ENCODE results near the gene VGLL2. TPM values are rescaled to one million over a fixed set of nuclear protein-coding genes. Genes with fewer than 3 reads are reported as not detected.

VGLL2 gene
- total and polyA plus RNA-seq, 2 donors (not counting 1 experiment from before 2014, with no cell fraction given): not detected

- Histone ChIP-seq H3K4me2 (ENCODE audit: extremely low read depth, insufficient read depth, low read length) (no peak overlapping the region), H3K4me1 (ENCODE audit: control insufficient read depth, extremely low read depth, insufficient read depth, low read length) (peaks cover 3% of the 10 kb centered on the region), H3K9ac (ENCODE audit: insufficient read depth, low read length) (no peak overlapping the region), H3K4me3 (replicated peaks in 1 of 4; ENCODE audit: control extremely low read depth in 1 of 4, insufficient read depth in 1 of 4, low read depth in 3 of 4, low read length in 4 of 4) (no peak overlapping the region), H2AFZ (ENCODE audit: low read length) (no peak overlapping the region), H3K79me2 (ENCODE audit: control insufficient read depth, insufficient read depth, low read length) (no peaks in the 10 kb centered on the region), H3K27ac (ENCODE audit: insufficient read depth, low read length) (no peak overlapping the region), H3K27me3 (ENCODE audit: control insufficient read depth, insufficient read depth, low read length) (peaks cover 47% of the 10 kb centered on the region), H4K20me1 (ENCODE audit: control insufficient read depth, extremely low read depth, insufficient read depth, low read length) (no peaks in the 10 kb centered on the region), H3K9me3 (ENCODE audit: control insufficient read depth, insufficient read depth, low read depth, low read length) (no peaks in the 10 kb centered on the region), H3K36me3 (ENCODE audit: control insufficient read depth, insufficient read depth, low read length) (no peaks in the 10 kb centered on the region)
- DNase-seq (ENCODE audit: low read depth in 2 of 2): no peak
- TF ChIP-seq EZH2 (IDR thresholded peaks at IDR 0.05; ENCODE audit: low read length, missing control alignments): peak; percentile 30
- no peak for TF ChIP-seq CTCF (conservative IDR thresholded peaks at IDR 0.05 in 1 of 2, IDR thresholded peaks at IDR 0.05 in 1 of 2; ENCODE audit: low read depth in 1 of 2, low read length in 2 of 2)
Observed at GRCh38 chr6:117262799-117263198, 2.6 kb upstream of the VGLL2 start.

- no peaks in the 10 kb centered on the region for H3K9me3 ChIP-seq (ENCODE audit: control insufficient read depth, insufficient read depth, low read depth, low read length)
- H3K4me3 ChIP-seq (replicated peaks in 1 of 4; ENCODE audit: control extremely low read depth in 1 of 4, insufficient read depth in 1 of 4, low read depth in 3 of 4, low read length in 4 of 4): no peak overlapping the region
- H3K27me3 ChIP-seq (ENCODE audit: control insufficient read depth, insufficient read depth, low read length): peaks cover 53% of the 10 kb centered on the region
- H2AFZ ChIP-seq (ENCODE audit: low read length): no peak overlapping the region
- H3K9ac ChIP-seq (ENCODE audit: insufficient read depth, low read length): no peak overlapping the region
- no peak overlapping the region for H3K4me2 ChIP-seq (ENCODE audit: extremely low read depth, insufficient read depth, low read length)
- TF ChIP-seq CTCF (conservative IDR thresholded peaks at IDR 0.05 in 1 of 2, IDR thresholded peaks at IDR 0.05 in 1 of 2; ENCODE audit: low read depth in 1 of 2, low read length in 2 of 2) (no peak), EZH2 (IDR thresholded peaks at IDR 0.05; ENCODE audit: low read length, missing control alignments) (no peak)
- H3K79me2 ChIP-seq (ENCODE audit: control insufficient read depth, insufficient read depth, low read length): no peaks in the 10 kb centered on the region
- H3K36me3 ChIP-seq (ENCODE audit: control insufficient read depth, insufficient read depth, low read length): no peaks in the 10 kb centered on the region
- DNase-seq (ENCODE audit: low read depth in 2 of 2): no peak
- no peaks in the 10 kb centered on the region for H4K20me1 ChIP-seq (ENCODE audit: control insufficient read depth, extremely low read depth, insufficient read depth, low read length)
- H3K4me1 ChIP-seq (ENCODE audit: control insufficient read depth, extremely low read depth, insufficient read depth, low read length): peaks cover 3% of the 10 kb centered on the region
- H3K27ac ChIP-seq (ENCODE audit: insufficient read depth, low read length): no peak overlapping the region
Observed at GRCh38 chr6:117263353-117263927, 1.9 kb upstream of the VGLL2 start.

- Histone ChIP-seq H2AFZ (ENCODE audit: low read length) (no peak overlapping the region), H3K9ac (ENCODE audit: insufficient read depth, low read length) (no peak overlapping the region), H3K27me3 (ENCODE audit: control insufficient read depth, insufficient read depth, low read length) (peaks cover 62% of the 10 kb centered on the region), H3K27ac (ENCODE audit: insufficient read depth, low read length) (no peak overlapping the region), H3K4me1 (ENCODE audit: control insufficient read depth, extremely low read depth, insufficient read depth, low read length) (peaks cover 3% of the 10 kb centered on the region), H3K79me2 (ENCODE audit: control insufficient read depth, insufficient read depth, low read length) (no peaks in the 10 kb centered on the region), H3K4me2 (ENCODE audit: extremely low read depth, insufficient read depth, low read length) (peak overlapping the region; percentile 79), H4K20me1 (ENCODE audit: control insufficient read depth, extremely low read depth, insufficient read depth, low read length) (no peaks in the 10 kb centered on the region), H3K4me3 (replicated peaks in 1 of 4; ENCODE audit: control extremely low read depth in 1 of 4, insufficient read depth in 1 of 4, low read depth in 3 of 4, low read length in 4 of 4) (peak overlapping the region in 2 of 4 experiments; percentile 49 to 55), H3K9me3 (ENCODE audit: control insufficient read depth, insufficient read depth, low read depth, low read length) (no peaks in the 10 kb centered on the region), H3K36me3 (ENCODE audit: control insufficient read depth, insufficient read depth, low read length) (no peaks in the 10 kb centered on the region)
- DNase-seq (ENCODE audit: low read depth in 2 of 2): no peak
- TF ChIP-seq CTCF (conservative IDR thresholded peaks at IDR 0.05 in 1 of 2, IDR thresholded peaks at IDR 0.05 in 1 of 2; ENCODE audit: low read depth in 1 of 2, low read length in 2 of 2): no peak
- no peak for TF ChIP-seq EZH2 (IDR thresholded peaks at IDR 0.05; ENCODE audit: low read length, missing control alignments)
Observed at GRCh38 chr6:117264369-117264691, 1.0 kb upstream of the VGLL2 start.
